GM21423 (cell line): ENCODE measurements around the gene SPAAR.

ENCODE experiments used
- ATAC-seq: cut with Tn5 transposase; IDR thresholded peaks from one replicate; pipeline ENCODE4 v1.9.1; 2021; ENCODE audit warnings: mild to moderate bottlenecking, moderate library complexity; ENCODE audit not compliant: unreplicated experiment

SPAAR gene

GRCh38 chr9:35945341-35946018 is 36.2 kb downstream of the SPAAR start:
- ATAC-seq = no peak

- ATAC-seq = no peak
Observed at GRCh38 chr9:35948451-35948850, 39.2 kb downstream of the SPAAR start.

- no peak for ATAC-seq
Observed at GRCh38 chr9:35948901-35949318, 39.6 kb downstream of the SPAAR start.

- ATAC-seq = no peak
Observed at GRCh38 chr9:35951736-35952135, 42.4 kb downstream of the SPAAR start.

GRCh38 chr9:35952526-35953191 is 43.4 kb downstream of the SPAAR start:
- ATAC-seq = no peak

GRCh38 chr9:35954942-35955546 is 45.8 kb downstream of the SPAAR start:
- ATAC-seq = no peak

- ATAC-seq = no peak
Observed at GRCh38 chr9:35956651-35957050, 47.4 kb downstream of the SPAAR start.

- ATAC-seq = no peak
Observed at GRCh38 chr9:35958104-35958837, 49.0 kb downstream of the SPAAR start, which contains the start of gene OR2S2. Gene OR2S2 (minus strand): TSS chr9:35958154. CDS start chr9:35958098, 56 bp downstream.

- no peak for ATAC-seq
Observed at GRCh38 chr9:35960039-35960655, 50.9 kb downstream of the SPAAR start.
